Mesodermal cell (in vitro differentiated cells): ENCODE results near the gene NXPE1.

Experiments
- H3K27ac ChIP-seq: 2 replicates; pipeline ENCODE4 v1.7.0; 2013; ENCODE audit warnings: mild to moderate bottlenecking, low read depth, low read length, moderate library complexity; ENCODE audit not compliant: severe bottlenecking
- H3K36me3 ChIP-seq: 2 replicates; pipeline ENCODE4 v1.7.1; 2013; ENCODE audit warnings: mild to moderate bottlenecking, low read length, moderate library complexity; ENCODE audit not compliant: control insufficient read depth, insufficient read depth
- H3K4me1 ChIP-seq: one replicate; pipeline ENCODE4 v1.7.1; 2013; ENCODE audit warnings: mild to moderate bottlenecking, low read length; ENCODE audit not compliant: insufficient read depth, control insufficient read depth, poor library complexity, severe bottlenecking
- H3K4me3 ChIP-seq: 2 replicates; pipeline ENCODE4 v1.7.0; 2013; ENCODE audit warnings: low read length, control low read depth, mild to moderate bottlenecking; ENCODE audit not compliant: insufficient read depth, poor library complexity, severe bottlenecking; ENCODE audit errors: extremely low read depth
- H3K9me3 ChIP-seq: 2 replicates; pipeline ENCODE4 v1.7.1; 2013; ENCODE audit warnings: mild to moderate bottlenecking, low read length, moderate library complexity; ENCODE audit not compliant: control insufficient read depth
- WGBS, 2 experiments: methylation state at CpG; one replicate each; pipeline ENCODE4 v1.1.5; 2013; ENCODE audit warnings: missing lambda C conversion rate in 2 of 2; ENCODE audit not compliant: insufficient coverage in 2 of 2; 5-methylcytosine and 5-hydroxymethylcytosine counted together

Gene NXPE1

DNA sequence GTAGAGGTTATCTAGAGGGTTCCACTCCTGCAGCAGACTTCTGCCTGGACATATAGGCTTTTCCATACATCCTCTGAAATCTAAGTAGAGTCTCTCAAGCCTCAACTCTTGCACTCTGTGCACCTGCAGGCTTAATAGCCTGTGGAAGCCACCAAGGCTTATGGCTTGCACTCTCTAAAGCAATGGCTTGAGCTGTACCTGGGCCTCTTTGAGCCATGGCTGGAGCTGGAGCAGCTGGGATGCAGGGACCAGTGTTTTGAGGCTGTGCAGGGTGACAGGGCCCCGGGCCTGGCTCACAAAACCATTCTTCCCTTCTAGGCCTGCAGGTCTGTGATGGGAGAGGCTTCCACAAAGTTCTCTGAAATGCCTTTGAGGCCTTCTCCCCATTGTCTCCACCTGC lies 38.8 kb upstream of the NXPE1 start:
- no peaks in the 10 kb centered on the region for H3K9me3 ChIP-seq

DNA sequence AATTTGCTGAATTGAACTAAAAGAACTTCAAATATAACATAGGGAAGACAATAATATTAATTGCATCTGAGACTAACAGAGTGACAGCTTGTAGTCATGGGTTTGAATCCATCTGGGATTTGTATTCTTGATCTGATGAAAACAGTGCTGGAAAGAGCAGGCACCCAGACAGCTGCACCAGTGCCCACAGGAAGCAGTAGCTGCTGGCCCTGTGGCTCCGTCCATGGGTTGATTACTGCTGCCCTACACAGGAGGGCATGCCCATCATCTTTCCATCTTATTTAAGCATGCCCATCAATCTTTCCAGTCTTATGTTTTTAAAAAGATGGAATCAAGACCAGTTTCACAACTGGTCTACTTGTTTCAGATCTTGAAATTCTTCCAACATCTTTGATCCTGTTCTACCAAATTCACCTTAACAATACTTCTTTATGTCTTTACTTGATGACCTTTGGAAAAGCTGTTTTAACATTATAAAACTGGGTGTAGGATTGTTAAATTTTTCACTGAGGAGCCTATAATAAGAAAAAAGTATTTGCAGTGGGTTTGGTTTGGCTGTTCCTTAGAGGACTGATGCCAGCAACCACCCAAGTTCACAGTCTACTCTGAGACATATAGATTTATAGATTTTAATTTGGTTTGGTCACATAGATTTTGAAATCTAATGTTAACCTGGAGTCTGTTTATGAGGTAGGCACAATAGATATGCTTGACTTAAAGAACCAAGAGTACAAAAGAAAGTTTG lies 36.7 kb upstream of the NXPE1 start:
- no peaks in the 10 kb centered on the region for H3K36me3 ChIP-seq
- H3K4me1 ChIP-seq: no peaks in the 10 kb centered on the region
- H3K27ac ChIP-seq: no peak overlapping the region
- no peak overlapping the region for H3K4me3 ChIP-seq
- WGBS, 2 experiments: 83 to 90% methylated on average over 1 of the region's 1 CpG
- no peaks in the 10 kb centered on the region for H3K9me3 ChIP-seq

More for the DNA sequence above, 38.8 kb upstream of the NXPE1 start:
- no peaks in the 10 kb centered on the region for H3K4me1 ChIP-seq
- no peaks in the 10 kb centered on the region for H3K36me3 ChIP-seq
- H3K27ac ChIP-seq: no peak overlapping the region
- WGBS, 2 experiments: 100% methylated on average over 1 of the region's 1 CpG
- no peak overlapping the region for H3K4me3 ChIP-seq

DNA sequence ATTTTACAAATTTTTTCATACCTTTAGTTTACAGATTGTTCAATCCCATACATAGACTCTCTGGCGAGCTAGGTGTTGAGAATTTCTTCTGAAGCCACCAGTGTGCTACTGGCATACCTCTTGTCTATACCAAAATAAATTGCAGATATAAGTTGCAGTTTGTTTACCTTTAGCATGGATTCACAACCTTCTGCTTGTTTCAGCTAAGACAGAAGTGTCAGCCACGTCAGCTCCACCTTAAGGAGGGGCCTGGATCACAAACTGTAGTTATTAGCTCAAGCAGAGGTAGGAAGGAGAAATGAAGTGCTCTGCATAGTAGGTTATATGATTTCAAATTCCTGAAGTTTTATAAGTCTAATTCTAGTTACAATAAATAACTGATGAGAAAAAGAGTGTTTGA lies 35.9 kb upstream of the NXPE1 start, which contains the start of gene NXPE4:
Gene NXPE4, minus strand, starts transcription at position 216 of the 400 bp plus-strand sequence. CDS start 1,027 bp downstream, outside the sequence.
- Histone ChIP-seq H3K4me3 (no peak within 1 kb of the TSS), H3K9me3 (no peaks in the 10 kb centered on the region), H3K36me3 (no peaks in the 10 kb centered on the region), H3K4me1 (no peaks in the 10 kb centered on the region), H3K27ac (no peak within 1 kb of the TSS)
- WGBS, 2 experiments: 56 to 88% methylated on average over 1 of the region's 2 CpGs

GRCh38 chr11:114594703-114595102 lies 35.0 kb upstream of the NXPE1 start:
- no peaks in the 10 kb centered on the region for H3K9me3 ChIP-seq
- 90 to 93% methylated on average over 2 to 3 of the region's 3 CpGs for WGBS, 2 experiments
- H3K4me1 ChIP-seq: no peaks in the 10 kb centered on the region
- H3K36me3 ChIP-seq: no peaks in the 10 kb centered on the region
- H3K27ac ChIP-seq: no peak overlapping the region
- H3K4me3 ChIP-seq: no peak overlapping the region

- Histone ChIP-seq H3K4me1 (no peaks in the 10 kb centered on the region), H3K4me3 (no peak overlapping the region), H3K9me3 (peaks cover 23% of the 10 kb centered on the region), H3K27ac (no peak overlapping the region), H3K36me3 (no peaks in the 10 kb centered on the region)
- WGBS, 2 experiments: 76 to 94% methylated on average over 1 to 2 of the region's 3 CpGs
Observed at GRCh38 chr11:114587398-114587953, 27.8 kb upstream of the NXPE1 start.

- 93 to 95% methylated on average over 3 to 5 of the region's 5 CpGs for WGBS, 2 experiments
Observed at GRCh38 chr11:114586797-114587196, 27.1 kb upstream of the NXPE1 start.

DNA sequence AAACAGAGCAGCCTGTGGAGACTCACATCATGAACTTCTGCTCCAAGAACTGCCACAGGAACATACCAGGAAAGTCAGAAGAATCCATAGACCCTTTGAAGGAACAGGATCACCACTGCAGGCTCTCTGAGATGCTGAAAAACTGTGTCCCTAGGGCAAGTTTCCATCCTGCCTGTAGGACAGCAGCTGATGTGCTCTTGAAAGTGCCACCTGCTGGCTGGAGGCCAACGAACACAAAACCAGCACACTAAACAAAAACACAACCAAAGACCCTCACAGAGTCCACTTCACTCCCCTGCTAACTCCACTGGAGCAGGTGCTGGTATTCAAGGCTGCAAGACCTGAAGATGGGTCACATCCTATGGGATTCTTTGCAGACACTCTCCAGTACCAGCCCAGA lies 12.0 kb upstream of the NXPE1 start:
- WGBS, 2 experiments: no CpG with 5 or more reads among the region's 1 CpG
- no peaks in the 10 kb centered on the region for H3K9me3 ChIP-seq
- no peaks in the 10 kb centered on the region for H3K36me3 ChIP-seq
- no peak overlapping the region for H3K27ac ChIP-seq
- H3K4me1 ChIP-seq: no peaks in the 10 kb centered on the region
- no peak overlapping the region for H3K4me3 ChIP-seq

More at GRCh38 chr11:114586797-114587196, 27.1 kb upstream of the NXPE1 start:
- Histone ChIP-seq H3K4me1 (no peaks in the 10 kb centered on the region), H3K27ac (no peak overlapping the region), H3K4me3 (no peak overlapping the region), H3K36me3 (no peaks in the 10 kb centered on the region), H3K9me3 (peaks cover 23% of the 10 kb centered on the region)

- WGBS, 2 experiments: 63 to 100% methylated on average over 1 to 3 of the region's 3 CpGs
- Histone ChIP-seq H3K9me3 (no peaks in the 10 kb centered on the region), H3K4me1 (no peaks in the 10 kb centered on the region), H3K36me3 (no peaks in the 10 kb centered on the region), H3K27ac (no peak overlapping the region), H3K4me3 (no peak overlapping the region)
Observed at GRCh38 chr11:114569801-114570200, 10.1 kb upstream of the NXPE1 start.

GRCh38 chr11:114566276-114566675 lies 6.6 kb upstream of the NXPE1 start:
- no peak overlapping the region for H3K4me3 ChIP-seq
- no peaks in the 10 kb centered on the region for H3K9me3 ChIP-seq
- H3K4me1 ChIP-seq: peaks cover 4% of the 10 kb centered on the region
- WGBS, 2 experiments: 25 to 35% methylated on average over 2 of the region's 2 CpGs
- no peaks in the 10 kb centered on the region for H3K36me3 ChIP-seq
- no peak overlapping the region for H3K27ac ChIP-seq

GRCh38 chr11:114564831-114565230 lies 5.2 kb upstream of the NXPE1 start:
- Histone ChIP-seq H3K36me3 (no peaks in the 10 kb centered on the region), H3K9me3 (no peaks in the 10 kb centered on the region), H3K4me1 (peaks cover 5% of the 10 kb centered on the region), H3K4me3 (no peak overlapping the region), H3K27ac (no peak overlapping the region)
- no CpG with 5 or more reads among the region's 1 CpG for whole genome bisulfite sequencing, 2 experiments

DNA sequence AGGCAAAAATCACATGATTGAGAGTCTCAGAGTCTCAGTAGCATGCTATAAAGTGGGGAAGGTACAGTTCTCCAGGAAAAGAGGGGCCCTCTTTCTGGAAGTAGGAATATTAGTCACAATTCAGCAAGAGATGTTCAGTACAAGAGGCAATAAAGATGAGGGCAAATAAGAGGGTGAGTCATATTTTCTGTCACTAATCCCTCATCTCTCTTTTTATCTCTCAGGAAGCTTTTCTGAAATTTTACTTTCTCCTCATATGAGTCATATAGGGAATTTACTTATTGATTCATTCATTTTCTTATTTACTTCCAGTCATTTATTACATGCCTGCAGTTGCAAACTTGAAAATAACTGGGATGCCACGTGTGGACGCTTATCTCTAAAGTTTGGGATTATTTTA lies 3.4 kb upstream of the NXPE1 start:
- H3K9me3 ChIP-seq: no peaks in the 10 kb centered on the region
- H3K4me1 ChIP-seq: peaks cover 12% of the 10 kb centered on the region
- H3K4me3 ChIP-seq: no peak overlapping the region
- H3K36me3 ChIP-seq: no peaks in the 10 kb centered on the region
- H3K27ac ChIP-seq: peak overlapping the region; percentile 42
- no CpG with 5 or more reads among the region's 2 CpGs for WGBS, 2 experiments
